Activated naive CD4-positive, alpha-beta T cell treated with Interleukin-2 at 50 U/mL for 16 hours (primary cell): ENCODE data around the gene BARHL2.

ENCODE experiments used
- DNase-seq: peaks from one replicate; pipeline ENCODE4 v3.0.0-alpha.2; 2020

The BARHL2 gene

GRCh38 chr1:90724361-90724760 lies 7.3 kb upstream of the BARHL2 start:
- DNase-seq: no peak

GRCh38 chr1:90723590-90724108 lies 6.5 kb upstream of the BARHL2 start:
- DNase-seq: no peak

- no peak for DNase-seq
Measured at GRCh38 chr1:90722874-90723589, 5.9 kb upstream of the BARHL2 start.

GRCh38 chr1:90721210-90722194 lies 4.4 kb upstream of the BARHL2 start:
- DNase-seq: peak; percentile 54

GRCh38 chr1:90720145-90720636 lies 3.1 kb upstream of the BARHL2 start:
- no peak for DNase-seq

GRCh38 chr1:90719330-90720144 lies 2.4 kb upstream of the BARHL2 start:
- DNase-seq: no peak

- DNase-seq: no peak
Measured at GRCh38 chr1:90718411-90719329, 1.6 kb upstream of the BARHL2 start.

GRCh38 chr1:90717665-90718410 lies 736 bp upstream of the BARHL2 start:
- DNase-seq: no peak

GRCh38 chr1:90717356-90717664 lies 208 bp upstream of the BARHL2 start:
- DNase-seq: no peak

GRCh38 chr1:90716243-90716551 lies 905 bp downstream of the BARHL2 start:
- no peak for DNase-seq

GRCh38 chr1:90715309-90715708 lies 1.8 kb downstream of the BARHL2 start:
- no peak for DNase-seq

GRCh38 chr1:90714521-90714951 lies 2.6 kb downstream of the BARHL2 start:
- DNase-seq: no peak

GRCh38 chr1:90713741-90714509 lies 3.2 kb downstream of the BARHL2 start:
- no peak for DNase-seq

GRCh38 chr1:90712915-90713730 lies 4.0 kb downstream of the BARHL2 start:
- DNase-seq: no peak

GRCh38 chr1:90712153-90712856 lies 4.8 kb downstream of the BARHL2 start:
- DNase-seq: no peak

- no peak for DNase-seq
Measured at GRCh38 chr1:90711696-90712095, 5.4 kb downstream of the BARHL2 start.

GRCh38 chr1:90710579-90711536 lies 6.2 kb downstream of the BARHL2 start:
- DNase-seq: no peak
